Lower lobe of right lung (tissue), 2 donors: ENCODE measurements around the gene HEMGN. TPM values are rescaled to one million over a fixed set of nuclear protein-coding genes. Genes with fewer than 3 reads are reported as not detected.

ENCODE experiments used
- ATAC-seq, 2 donors: fragments of 200-7000 bp; cut with Tn5 transposase; one replicate each; pipeline ENCODE4 v1.9.1; 2020 to 2022; ENCODE audit warnings: mild to moderate bottlenecking in 2 of 2, moderate library complexity in 2 of 2
- DNase-seq: peaks from one replicate; pipeline ENCODE4 v3.0.0-alpha.2; 2020
- H3K27ac ChIP-seq: fragments of 200-600 bp; one replicate; pipeline ENCODE4 v1.8.0; 2022
- H3K27me3 ChIP-seq: fragments of 200-600 bp; one replicate; pipeline ENCODE4 v1.8.0; 2022; ENCODE audit warnings: low read depth
- H3K36me3 ChIP-seq: fragments of 200-600 bp; one replicate; pipeline ENCODE4 v1.8.0; 2022; ENCODE audit warnings: mild to moderate bottlenecking
- H3K4me1 ChIP-seq: fragments of 200-600 bp; one replicate; pipeline ENCODE4 v1.8.0; 2022
- H3K4me3 ChIP-seq: fragments of 200-600 bp; one replicate; pipeline ENCODE4 v1.8.0; 2022; ENCODE audit warnings: mild to moderate bottlenecking
- H3K9me3 ChIP-seq: fragments of 200-600 bp; one replicate; pipeline ENCODE4 v1.8.0; 2022
- CTCF ChIP-seq: fragments of 200-600 bp; IDR thresholded peaks from one replicate; pipeline ENCODE4 v1.8.0; 2022; ENCODE audit warnings: antibody characterized with exemption, mild to moderate bottlenecking
- intact Hi-C: fragments of 100-400 bp; cut with DNase I; formaldehyde crosslinking; loops from one replicate; pipeline ENCODE4 v1.11.0; 2022
- long read RNA-seq: library from polyadenylated mRNA; unstranded; transcript quantifications from one replicate; pipeline ENCODE4 v2.0.0, GENCODE V29; 2021
- total RNA-seq: library from RNA; stranded (reverse); fragmentation: NEBNext Ultra II Directional; extraction: Animal tissue kit (Norgen Biotek cat#: 25700); gene quantifications from one replicate; pipeline ENCODE4 v1.2.1, GENCODE V29; 2021
- donor health status: DM: no; HTN: yes; CAD: no; lungs with severe emphysema.

Gene HEMGN
- total RNA-seq = 0.56 TPM
- long read RNA-seq = 0 reads

GRCh38 chr9:97938081-97938644 is at the start of gene HEMGN:
Gene HEMGN, minus strand, starts transcription at chr9:97938172. Its CDS starts 36 bp downstream, at chr9:97938136.
- ATAC-seq (no peak), DNase-seq (no peak)
- Histone ChIP-seq H3K9me3 (no peaks in the 10 kb centered on the region), H3K4me3 (no peak within 1 kb of the TSS), H3K4me1 (no peaks in the 10 kb centered on the region), H3K27me3 (peaks cover 5% of the 10 kb centered on the region), H3K27ac (no peak within 1 kb of the TSS), H3K36me3 (no peaks in the 10 kb centered on the region)
- no peak for TF ChIP-seq CTCF
- intact Hi-C loops = no loop called here

- no peak for DNase-seq
- intact Hi-C loops = no loop called here
- Histone ChIP-seq H3K36me3 (no peaks in the 10 kb centered on the region), H3K9me3 (no peaks in the 10 kb centered on the region), H3K27ac (no peak overlapping the region), H3K27me3 (no peaks in the 10 kb centered on the region), H3K4me1 (peaks cover 55% of the 10 kb centered on the region), H3K4me3 (no peak overlapping the region)
- ATAC-seq = no peak
- no peak for TF ChIP-seq CTCF
Observed at GRCh38 chr9:97987487-97987886, 49.5 kb upstream of the HEMGN start.

- TF ChIP-seq CTCF = no peak
- Histone ChIP-seq H3K36me3 (no peaks in the 10 kb centered on the region), H3K4me3 (peak overlapping the region; percentile 76), H3K27ac (peak overlapping the region; percentile 98), H3K27me3 (no peaks in the 10 kb centered on the region), H3K9me3 (no peaks in the 10 kb centered on the region), H3K4me1 (peaks cover 41% of the 10 kb centered on the region)
- intact Hi-C loops = no loop called here
- ATAC-seq = peak in 1 of 2 donors; percentile 2
- no peak for DNase-seq
Observed at GRCh38 chr9:97985058-97985861, 47.3 kb upstream of the HEMGN start.

GRCh38 chr9:97984188-97985057 is 46.5 kb upstream of the HEMGN start:
- Histone ChIP-seq H3K4me3 (peak overlapping the region; percentile 76), H3K9me3 (no peaks in the 10 kb centered on the region), H3K27me3 (no peaks in the 10 kb centered on the region), H3K27ac (peak overlapping the region; percentile 98), H3K36me3 (no peaks in the 10 kb centered on the region), H3K4me1 (peaks cover 32% of the 10 kb centered on the region)
- TF ChIP-seq CTCF = no peak
- ATAC-seq (peak; percentile 63 to 66), DNase-seq (peak; percentile 90)
- intact Hi-C loops = no loop called here

- no peak for TF ChIP-seq CTCF
- Histone ChIP-seq H3K27me3 (no peaks in the 10 kb centered on the region), H3K27ac (peak overlapping the region; percentile 98), H3K36me3 (no peaks in the 10 kb centered on the region), H3K4me1 (peaks cover 27% of the 10 kb centered on the region), H3K9me3 (no peaks in the 10 kb centered on the region), H3K4me3 (peak overlapping the region; percentile 76)
- ATAC-seq = peak; percentile 56 to 60
- peak; percentile 73 for DNase-seq
- intact Hi-C loops = no loop called here
Observed at GRCh38 chr9:97983589-97984187, 45.7 kb upstream of the HEMGN start.
